Measurements from ENCODE around the gene CBY2. TPM values are rescaled to one million over a fixed set of nuclear protein-coding genes. Genes with fewer than 3 reads are reported as not detected.

CBY2 gene
- total and polyA plus RNA-seq, 4 donors: not detected

GRCh38 chr13:45696610-45697226 is 5.4 kb upstream of the CBY2 start:
- H3K9me3 ChIP-seq (ENCODE audit: control insufficient read depth in 4 of 4, insufficient read depth in 3 of 4, low read length in 3 of 4): no peaks in the 10 kb centered on the region
- H3K27ac ChIP-seq (ENCODE audit: low read depth in 1 of 2, low read length in 1 of 2): no peak overlapping the region
- no peaks in the 10 kb centered on the region for H3K36me3 ChIP-seq (ENCODE audit: control insufficient read depth in 4 of 4, insufficient read depth in 4 of 4, low read length in 4 of 4)
- H3K4me1 ChIP-seq (ENCODE audit: control insufficient read depth in 5 of 5, insufficient read depth in 5 of 5, low read length in 5 of 5): peaks cover 0 to 2% (median 0%) of the 10 kb centered on the region in 5 donors
- 51 to 54% methylated on average over 2 of the region's 2 CpGs for WGBS, 2 donors
- no peak overlapping the region for H3K4me3 ChIP-seq
- TF ChIP-seq CTCF (IDR thresholded peaks at IDR 0.05; ENCODE audit: control extremely low read depth, extremely low read depth): no peak
- no peak for DNase-seq
- ATAC-seq (ENCODE audit: insufficient read depth, low FRiP score): no peak
- H3K9ac ChIP-seq (ENCODE audit: insufficient read depth in 1 of 2, low read length in 2 of 2): no peak overlapping the region
- no peaks in the 10 kb centered on the region for H3K27me3 ChIP-seq (ENCODE audit: control insufficient read depth in 3 of 3, insufficient read depth in 3 of 3, low read length in 2 of 3)

GRCh38 chr13:45700971-45701900 is 884 bp upstream of the CBY2 start:
- Histone ChIP-seq H3K4me3 (no peak overlapping the region), H3K9me3 (ENCODE audit: control insufficient read depth in 4 of 4, insufficient read depth in 3 of 4, low read length in 3 of 4) (no peaks in the 10 kb centered on the region), H3K4me1 (ENCODE audit: control insufficient read depth in 5 of 5, insufficient read depth in 5 of 5, low read length in 5 of 5) (no peaks in the 10 kb centered on the region), H3K9ac (ENCODE audit: insufficient read depth in 1 of 2, low read length in 2 of 2) (no peak overlapping the region), H3K27ac (ENCODE audit: low read depth in 1 of 2, low read length in 1 of 2) (no peak overlapping the region), H3K36me3 (ENCODE audit: control insufficient read depth in 4 of 4, insufficient read depth in 4 of 4, low read length in 4 of 4) (no peaks in the 10 kb centered on the region), H3K27me3 (ENCODE audit: control insufficient read depth in 3 of 3, insufficient read depth in 3 of 3, low read length in 2 of 3) (no peaks in the 10 kb centered on the region)
- DNase-seq (peak in 1 of 3 donors; percentile 42), ATAC-seq (ENCODE audit: insufficient read depth, low FRiP score) (no peak)
- no peak for TF ChIP-seq CTCF (IDR thresholded peaks at IDR 0.05; ENCODE audit: control extremely low read depth, extremely low read depth)
- WGBS, 2 donors: 65 to 78% methylated on average over 4 of the region's 4 CpGs

GRCh38 chr13:45702869-45703391 is 810 bp downstream of the CBY2 start:
- Histone ChIP-seq H3K27me3 (ENCODE audit: control insufficient read depth in 3 of 3, insufficient read depth in 3 of 3, low read length in 2 of 3) (no peaks in the 10 kb centered on the region), H3K9ac (ENCODE audit: insufficient read depth in 1 of 2, low read length in 2 of 2) (no peak overlapping the region), H3K36me3 (ENCODE audit: control insufficient read depth in 4 of 4, insufficient read depth in 4 of 4, low read length in 4 of 4) (no peaks in the 10 kb centered on the region), H3K4me1 (ENCODE audit: control insufficient read depth in 5 of 5, insufficient read depth in 5 of 5, low read length in 5 of 5) (no peaks in the 10 kb centered on the region), H3K4me3 (no peak overlapping the region), H3K9me3 (ENCODE audit: control insufficient read depth in 4 of 4, insufficient read depth in 3 of 4, low read length in 3 of 4) (no peaks in the 10 kb centered on the region), H3K27ac (ENCODE audit: low read depth in 1 of 2, low read length in 1 of 2) (no peak overlapping the region)
- ATAC-seq (ENCODE audit: insufficient read depth, low FRiP score): no peak
- no peak for TF ChIP-seq CTCF (IDR thresholded peaks at IDR 0.05; ENCODE audit: control extremely low read depth, extremely low read depth)
- WGBS, 2 donors: 80 to 85% methylated on average over 3 of the region's 3 CpGs
- no peak for DNase-seq
